ENCODE measurements around the gene GARIN5B.
A peak's percentile ranks its signal among the peaks of the same experiment; 100 is the strongest.

The GARIN5B gene

GRCh38 chr19:55369653-55370304, 6.7 kb upstream of the GARIN5B start:
- no peak for TF ChIP-seq ZNF70 (CRISPR knock-in tag; IDR thresholded peaks at IDR 0.05)
- TF ChIP-seq TOX (CRISPR knock-in tag; IDR thresholded peaks at IDR 0.05; ENCODE audit: borderline replicate concordance) = no peak
- no peak for TF ChIP-seq POU6F1 (CRISPR knock-in tag; IDR thresholded peaks at IDR 0.05; ENCODE audit: borderline replicate concordance, low read depth)
- no peak for TF ChIP-seq CREB5 (CRISPR knock-in tag; IDR thresholded peaks at IDR 0.05; ENCODE audit: low read depth)
- TF ChIP-seq ZNF8 (CRISPR knock-in tag; IDR thresholded peaks at IDR 0.05) = no peak
- TF ChIP-seq PATZ1 (CRISPR knock-in tag; IDR thresholded peaks at IDR 0.05; ENCODE audit: borderline replicate concordance) = no peak
- TF ChIP-seq PPARA (CRISPR knock-in tag; IDR thresholded peaks at IDR 0.05; ENCODE audit: borderline replicate concordance) = no peak
- TF ChIP-seq RARB (CRISPR knock-in tag; IDR thresholded peaks at IDR 0.05) = no peak
- no peak for TF ChIP-seq CSDC2 (CRISPR knock-in tag; IDR thresholded peaks at IDR 0.05)
- no peak for TF ChIP-seq SNAI2 (CRISPR knock-in tag; IDR thresholded peaks at IDR 0.05)
- TF ChIP-seq ISL1 (CRISPR knock-in tag; IDR thresholded peaks at IDR 0.05) = no peak
- peak; percentile 90 for ATAC-seq

GRCh38 chr19:55368701-55369563, 5.9 kb upstream of the GARIN5B start:
- TF ChIP-seq ZNF70 (CRISPR knock-in tag; IDR thresholded peaks at IDR 0.05) = no peak
- TF ChIP-seq ZNF565 (CRISPR knock-in tag; conservative IDR thresholded peaks at IDR 0.05; ENCODE audit: low read depth) = no peak
- no peak for TF ChIP-seq POU6F1 (CRISPR knock-in tag; IDR thresholded peaks at IDR 0.05; ENCODE audit: borderline replicate concordance, low read depth)
- TF ChIP-seq OSR1 (CRISPR knock-in tag; IDR thresholded peaks at IDR 0.05) = no peak
- no peak for TF ChIP-seq CSDC2 (CRISPR knock-in tag; IDR thresholded peaks at IDR 0.05)
- TF ChIP-seq ARNTL (CRISPR knock-in tag; IDR thresholded peaks at IDR 0.05; ENCODE audit: borderline replicate concordance, low read depth) = no peak
- TF ChIP-seq RARB (CRISPR knock-in tag; IDR thresholded peaks at IDR 0.05) = no peak
- no peak for TF ChIP-seq ZFP3 (CRISPR knock-in tag; IDR thresholded peaks at IDR 0.05)
- no peak for TF ChIP-seq ZC3H10 (CRISPR knock-in tag; IDR thresholded peaks at IDR 0.05)
- TF ChIP-seq CSRNP3 (CRISPR knock-in tag; IDR thresholded peaks at IDR 0.05) = no peak
- TF ChIP-seq TOX (CRISPR knock-in tag; IDR thresholded peaks at IDR 0.05; ENCODE audit: borderline replicate concordance) = no peak
- TF ChIP-seq ISL1 (CRISPR knock-in tag; IDR thresholded peaks at IDR 0.05) = no peak
- no peak for TF ChIP-seq ZFP30 (CRISPR knock-in tag; IDR thresholded peaks at IDR 0.05)
- TF ChIP-seq TSHZ2 (CRISPR knock-in tag; IDR thresholded peaks at IDR 0.05) = no peak
- TF ChIP-seq SNAI2 (CRISPR knock-in tag; IDR thresholded peaks at IDR 0.05) = no peak
- TF ChIP-seq TCF4 (CRISPR knock-in tag; IDR thresholded peaks at IDR 0.05; ENCODE audit: borderline replicate concordance) = no peak
- no peak for TF ChIP-seq GLIS3 (CRISPR knock-in tag; IDR thresholded peaks at IDR 0.05)
- TF ChIP-seq ESRRG (CRISPR knock-in tag; IDR thresholded peaks at IDR 0.05) = no peak
- no peak for TF ChIP-seq BACH2 (CRISPR knock-in tag; IDR thresholded peaks at IDR 0.05; ENCODE audit: borderline replicate concordance)
- peak; percentile 32 for ATAC-seq
